IMR-90 (cell line): ENCODE data around the gene UPK3A. TPM values are rescaled to one million over a fixed set of nuclear protein-coding genes. Genes with fewer than 3 reads are reported as not detected.

ENCODE experiments used
- ATAC-seq: fragments of 200-7000 bp; cut with Tn5 transposase; 2 replicates; pipeline ENCODE4 v1.9.1; 2020; ENCODE audit warnings: low read depth, mild to moderate bottlenecking, moderate library complexity
- BruUV-seq: library from RNA; stranded (reverse); fragments of 400-500 nt; replicated peaks from 2 replicates; lab custom pipeline; 2021; lab: Mats Ljungman, UMichigan
- CTCF ChIA-PET: fragments of 300-600 bp; formaldehyde crosslinking; extraction: SDS; loops from one replicate; lab custom pipeline; 2021; ENCODE audit warnings: antibody characterized with exemption; lab: Yijun Ruan, JAX
- POLR2A ChIA-PET: fragments of 300-600 bp; sonication (Branson Sonifier 250); formaldehyde crosslinking; loops from one replicate; lab custom pipeline; 2022; ENCODE audit warnings: antibody characterized with exemption; ENCODE audit not compliant: unreplicated experiment; lab: Charles Lee
- DNase-seq: peaks from one replicate; pipeline ENCODE4 v3.0.0; 2013
- H2AFZ ChIP-seq: replicated peaks from 2 replicates; pipeline ENCODE3; 2013; ENCODE audit warnings: low read length, mild to moderate bottlenecking; ENCODE audit not compliant: poor library complexity
- H2AK5ac ChIP-seq: 2 replicates; pipeline ENCODE4 v1.6.1; 2013; ENCODE audit warnings: low read depth, low read length, inconsistent platforms
- H2AK9ac ChIP-seq: replicated peaks from 2 replicates; pipeline ENCODE3; 2013; ENCODE audit warnings: mild to moderate bottlenecking, low read depth, low read length, moderate library complexity; ENCODE audit not compliant: poor library complexity
- H2BK120ac ChIP-seq: 2 replicates; pipeline ENCODE4 v1.6.1; 2013; ENCODE audit warnings: low read depth, low read length, inconsistent platforms
- H2BK15ac ChIP-seq: 3 replicates; pipeline ENCODE4 v1.6.1; 2013; ENCODE audit warnings: low read depth, low read length, inconsistent platforms
- H2BK20ac ChIP-seq: 2 replicates; pipeline ENCODE4 v1.6.1; 2013; ENCODE audit warnings: low read depth, mild to moderate bottlenecking, inconsistent platforms, low read length, moderate library complexity
- H2BK5ac ChIP-seq: 2 replicates; pipeline ENCODE4 v1.6.1; 2013; ENCODE audit warnings: mild to moderate bottlenecking, low read depth, low read length, inconsistent platforms; ENCODE audit not compliant: poor library complexity, severe bottlenecking
- H3K14ac ChIP-seq: replicated peaks from 2 replicates; pipeline ENCODE4 v1.6.1; 2013; ENCODE audit warnings: low read depth, low read length, inconsistent platforms
- H3K18ac ChIP-seq: 2 replicates; pipeline ENCODE4 v1.6.1; 2013; ENCODE audit warnings: low read depth, low read length, control low read depth
- H3K23ac ChIP-seq: 2 replicates; pipeline ENCODE4 v1.6.1; 2013; ENCODE audit warnings: low read depth, low read length, inconsistent platforms
- H3K27ac ChIP-seq: 2 replicates; pipeline ENCODE4 v1.5.1; 2013; ENCODE audit warnings: mild to moderate bottlenecking, control low read depth, low read length; ENCODE audit not compliant: insufficient read depth
- H3K27me3 ChIP-seq: 2 replicates; pipeline ENCODE4 v1.6.1; 2013; ENCODE audit warnings: low read length; ENCODE audit not compliant: control insufficient read depth, insufficient read depth
- H3K36me3 ChIP-seq: 2 replicates; pipeline ENCODE4 v1.6.1; 2013; ENCODE audit warnings: low read length, mixed read lengths; ENCODE audit not compliant: control insufficient read depth, insufficient read depth
- H3K4ac ChIP-seq: 2 replicates; pipeline ENCODE4 v1.6.1; 2013; ENCODE audit warnings: low read depth, low read length, inconsistent platforms
- H3K4me1 ChIP-seq: 2 replicates; pipeline ENCODE4 v1.6.1; 2013; ENCODE audit warnings: low read length, mixed read lengths; ENCODE audit not compliant: control insufficient read depth, insufficient read depth
- H3K4me2 ChIP-seq: 2 replicates; pipeline ENCODE4 v1.6.1; 2013; ENCODE audit warnings: low read depth, mild to moderate bottlenecking, control low read depth, low read length, moderate library complexity
- H3K4me3 ChIP-seq: 2 replicates; pipeline ENCODE4 v1.5.1; 2013; ENCODE audit warnings: low read depth, mild to moderate bottlenecking, control low read depth, low read length, moderate library complexity; ENCODE audit not compliant: insufficient read depth
- H3K56ac ChIP-seq: 2 replicates; pipeline ENCODE4 v1.6.1; 2013; ENCODE audit warnings: low read length, inconsistent platforms; ENCODE audit not compliant: insufficient read depth; ENCODE audit errors: extremely low read depth
- H3K79me1 ChIP-seq, 2 experiments: 2 replicates each; pipeline ENCODE4 v1.6.1; 2013; ENCODE audit warnings: low read length in 2 of 2, inconsistent platforms in 1 of 2, low read depth in 1 of 2
- H3K9ac ChIP-seq: 2 replicates; pipeline ENCODE4 v1.6.1; 2013; ENCODE audit warnings: low read depth, low read length, control low read depth
- H3K9me1 ChIP-seq: 2 replicates; pipeline ENCODE4 v1.6.1; 2013; ENCODE audit warnings: low read length, inconsistent platforms; ENCODE audit not compliant: insufficient read depth
- H3K9me3 ChIP-seq: 2 replicates; pipeline ENCODE4 v1.6.1; 2013; ENCODE audit warnings: low read length; ENCODE audit not compliant: control insufficient read depth, insufficient read depth
- H4K20me1 ChIP-seq: 2 replicates; pipeline ENCODE4 v1.6.1; 2013; ENCODE audit warnings: low read length, inconsistent platforms; ENCODE audit not compliant: insufficient read depth
- H4K5ac ChIP-seq: 2 replicates; pipeline ENCODE4 v1.6.1; 2013; ENCODE audit warnings: mild to moderate bottlenecking, low read depth, low read length, control low read depth
- H4K8ac ChIP-seq, 2 experiments: 2 replicates each; pipeline ENCODE4 v1.6.1; 2013; ENCODE audit warnings: low read depth in 2 of 2, low read length in 2 of 2, control low read depth in 1 of 2, inconsistent platforms in 1 of 2
- H4K91ac ChIP-seq: 2 replicates; pipeline ENCODE4 v1.6.1; 2013; ENCODE audit warnings: low read depth, low read length, inconsistent platforms; ENCODE audit not compliant: insufficient read depth
- BHLHE40 ChIP-seq: fragments of 150-350 bp; IDR thresholded peaks from 2 replicates; pipeline ENCODE4 v1.6.1; 2016; ENCODE audit warnings: mild to moderate bottlenecking, low read depth, low read length
- CEBPB ChIP-seq: IDR thresholded peaks from 2 replicates; pipeline ENCODE4 v1.6.1; 2012; ENCODE audit warnings: low read depth, low read length, improper control_type of control experiment
- CHD1 ChIP-seq: IDR thresholded peaks from 2 replicates; pipeline ENCODE4 v1.6.1; 2012; ENCODE audit warnings: low read depth, low read length, improper control_type of control experiment
- CTCF ChIP-seq: conservative IDR thresholded peaks from 2 replicates; pipeline ENCODE4 v1.5.1; 2012; ENCODE audit warnings: mild to moderate bottlenecking, low read depth, low read length, improper control_type of control experiment
- ELK1 ChIP-seq: fragments of 150-350 bp; IDR thresholded peaks from 2 replicates; pipeline ENCODE4 v1.6.1; 2016; ENCODE audit warnings: low read depth, mild to moderate bottlenecking, low read length, moderate library complexity, borderline replicate concordance
- FOS ChIP-seq: fragments of 150-350 bp; IDR thresholded peaks from 2 replicates; pipeline ENCODE4 v1.6.1; 2016; ENCODE audit warnings: low read depth, low read length
- MAFK ChIP-seq: IDR thresholded peaks from 2 replicates; pipeline ENCODE4 v1.6.1; 2012; ENCODE audit warnings: low read depth, low read length, improper control_type of control experiment
- MAZ ChIP-seq: IDR thresholded peaks from 2 replicates; pipeline ENCODE4 v1.6.1; 2012; ENCODE audit warnings: low read depth, mild to moderate bottlenecking, low read length, improper control_type of control experiment, moderate library complexity, borderline replicate concordance
- MXI1 ChIP-seq: IDR thresholded peaks from 2 replicates; pipeline ENCODE4 v1.6.1; 2012; ENCODE audit warnings: low read depth, mild to moderate bottlenecking, low read length, moderate library complexity, borderline replicate concordance
- NFE2L2 ChIP-seq: fragments of 150-350 bp; IDR thresholded peaks from 2 replicates; pipeline ENCODE4 v1.6.1; 2016; ENCODE audit warnings: low read depth, mild to moderate bottlenecking, low read length
- POLR2A ChIP-seq: IDR thresholded peaks from 2 replicates; pipeline ENCODE4 v1.6.1; 2012; ENCODE audit warnings: mild to moderate bottlenecking, low read depth, low read length
- RAD21 ChIP-seq: IDR thresholded peaks from 2 replicates; pipeline ENCODE4 v1.6.1; 2012; ENCODE audit warnings: low read length, improper control_type of control experiment
- RCOR1 ChIP-seq: IDR thresholded peaks from 2 replicates; pipeline ENCODE4 v1.6.1; 2012; ENCODE audit warnings: mild to moderate bottlenecking, low read length, improper control_type of control experiment; ENCODE audit not compliant: insufficient replicate concordance
- RFX5 ChIP-seq: IDR thresholded peaks from 2 replicates; pipeline ENCODE4 v1.8.0; 2012; ENCODE audit warnings: low read depth, mild to moderate bottlenecking, low read length, moderate library complexity
- SMC3 ChIP-seq: fragments of 150-350 bp; IDR thresholded peaks from 2 replicates; pipeline ENCODE4 v1.6.1; 2016; ENCODE audit warnings: low read depth, mild to moderate bottlenecking, antibody characterized with exemption, low read length, moderate library complexity
- USF2 ChIP-seq: fragments of 150-350 bp; IDR thresholded peaks from 2 replicates; pipeline ENCODE4 v1.6.1; 2017; ENCODE audit warnings: mild to moderate bottlenecking, antibody characterized with exemption, low read length, low read depth
- WGBS, 2 experiments: methylation state at CpG; one replicate each; pipeline versions ENCODE4 v1.1.5 to v1.1.7; 2013; ENCODE audit warnings: missing lambda C conversion rate in 2 of 2; ENCODE audit not compliant: insufficient read length in 1 of 2; ENCODE audit errors: extremely low coverage in 2 of 2; 5-methylcytosine and 5-hydroxymethylcytosine counted together
- dilution Hi-C: fragments of 300-500 bp; cut with HindIII; formaldehyde crosslinking; loops from one replicate; pipeline ENCODE4 v1.14.3; 2018; ENCODE audit warnings: low sequenced_read_pairs; ENCODE audit not compliant: unreplicated experiment
- in situ Hi-C: fragments of 300-500 bp; cut with MboI; formaldehyde crosslinking; loops from 3 replicates; pipeline ENCODE4 v1.14.3; 2019; ENCODE audit warnings: low sequenced_read_pairs, inconsistent platforms, mixed read lengths
- intact Hi-C: fragments of 100-400 bp; cut with micrococcal nuclease; formaldehyde crosslinking; loops from 2 replicates; pipeline ENCODE4 v1.10.0; 2022
- polyA plus RNA-seq, 3 experiments: library from polyadenylated mRNA; depleted of rRNA; stranded (reverse); fragments of >200 nt; gene quantifications; 2 replicates each; pipeline ENCODE4 v1.2.3, GENCODE V29; 2012; ENCODE audit warnings: low replicate concordance in 1 of 3
- total RNA-seq: library from RNA; depleted of rRNA; stranded (reverse); fragments of >200 nt; gene quantifications from 2 replicates; pipeline ENCODE4 v1.2.3, GENCODE V29; 2012

The UPK3A gene
- total and polyA plus RNA-seq, 2 of the 4 experiments (the other 2 are of a cell fraction): not detected

DNA sequence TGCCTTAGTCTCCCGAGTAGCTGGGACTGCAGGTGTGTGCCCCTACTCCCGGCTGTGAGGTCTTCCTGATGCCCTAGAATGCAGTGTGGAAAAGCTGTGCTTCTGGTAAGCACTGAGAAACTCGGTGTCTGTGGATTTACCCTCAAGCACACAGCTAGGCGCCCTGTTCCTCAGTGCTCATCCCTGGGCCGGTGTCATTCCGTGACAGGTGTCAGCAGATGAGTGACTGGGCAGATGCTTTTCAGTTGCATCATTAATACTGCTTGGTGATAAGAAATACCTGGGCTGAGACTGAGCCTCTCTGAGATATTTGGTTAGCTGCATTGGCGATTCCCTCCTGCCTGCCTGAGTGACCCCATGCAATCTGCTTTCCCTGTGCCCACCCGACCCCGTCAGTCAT, 46.7 kb downstream of the UPK3A start:
- H4K20me1 ChIP-seq: no peaks in the 10 kb centered on the region
- no peak overlapping the region for H2BK120ac ChIP-seq
- no peak overlapping the region for H3K4me2 ChIP-seq
- H3K36me3 ChIP-seq: peaks cover 55% of the 10 kb centered on the region
- ATAC-seq: no peak
- no peak for DNase-seq
- H3K18ac ChIP-seq: no peak overlapping the region
- TF ChIP-seq RAD21 (no peak), MXI1 (no peak), FOS (no peak), CEBPB (no peak), ELK1 (no peak), MAFK (no peak), CHD1 (no peak), RFX5 (no peak), NFE2L2 (no peak), CTCF (no peak), BHLHE40 (no peak), POLR2A (no peak), USF2 (no peak), MAZ (no peak), RCOR1 (no peak), SMC3 (no peak)
- no peak overlapping the region for H3K4me3 ChIP-seq
- peaks cover 6% of the 10 kb centered on the region; the same call in 1 of the 2 replicates for H3K9me1 ChIP-seq
- H2AK9ac ChIP-seq: peak overlapping the region; percentile 58
- H3K14ac ChIP-seq: no peak overlapping the region
- no peaks in the 10 kb centered on the region for H3K27me3 ChIP-seq
- ChIA-PET CTCF (no interaction called here), POLR2A (no interaction called here)
- no peak overlapping the region for H2BK5ac ChIP-seq
- peaks cover 2% of the 10 kb centered on the region; the same call in 1 of the 2 replicates for H3K4me1 ChIP-seq
- no peak overlapping the region for H2BK20ac ChIP-seq
- dilution Hi-C loops: no loop called here
- H4K91ac ChIP-seq: no peak overlapping the region
- H3K9me3 ChIP-seq: no peaks in the 10 kb centered on the region
- in situ Hi-C loops: no loop called here
- WGBS, 2 experiments: 100% methylated on average over 5 of the region's 9 CpGs; no CpG with 5 or more reads in 1 of the 2 experiments
- no peak overlapping the region for H3K23ac ChIP-seq
- H4K5ac ChIP-seq: no peak overlapping the region
- H2AK5ac ChIP-seq: no peak overlapping the region
- H3K27ac ChIP-seq: no peak overlapping the region
- no peak overlapping the region for H4K8ac ChIP-seq
- no peak overlapping the region for H3K4ac ChIP-seq
- H3K9ac ChIP-seq: no peak overlapping the region
- H2BK15ac ChIP-seq: no peak overlapping the region
- intact Hi-C loops: no loop called here
- H2AFZ ChIP-seq: no peak overlapping the region
- no peak overlapping the region for H3K56ac ChIP-seq
- no TSS peak for BruUV-seq
- peaks cover 3 to 8% of the 10 kb centered on the region in 2 experiments; a peak in 1 of 4 replicates for H3K79me1 ChIP-seq
